GM10248 (cell line): ENCODE results near the gene MXD4.

Source experiments
- CTCF ChIA-PET: fragments of 300-600 bp; sonication (Branson Sonifier 250); formaldehyde crosslinking; extraction: SDS; loops from one replicate; lab custom pipeline; 2021; ENCODE audit warnings: antibody characterized with exemption; lab: Yijun Ruan, JAX
- POLR2A ChIA-PET: fragments of 350-650 bp; sonication (Branson Sonifier 250); formaldehyde crosslinking; extraction: SDS; loops from one replicate; lab custom pipeline; 2020; ENCODE audit warnings: antibody characterized with exemption; lab: Yijun Ruan, JAX
- DNase-seq: peaks from one replicate; pipeline ENCODE4 v3.0.0; 2012; ENCODE audit errors: extremely low spot score
- CTCF ChIP-seq: IDR thresholded peaks from 2 replicates; pipeline ENCODE4 v1.5.1; 2012; ENCODE audit warnings: mild to moderate bottlenecking, low read depth; ENCODE audit errors: extremely low read depth, missing control alignments, control extremely low read depth

MXD4 gene

DNA sequence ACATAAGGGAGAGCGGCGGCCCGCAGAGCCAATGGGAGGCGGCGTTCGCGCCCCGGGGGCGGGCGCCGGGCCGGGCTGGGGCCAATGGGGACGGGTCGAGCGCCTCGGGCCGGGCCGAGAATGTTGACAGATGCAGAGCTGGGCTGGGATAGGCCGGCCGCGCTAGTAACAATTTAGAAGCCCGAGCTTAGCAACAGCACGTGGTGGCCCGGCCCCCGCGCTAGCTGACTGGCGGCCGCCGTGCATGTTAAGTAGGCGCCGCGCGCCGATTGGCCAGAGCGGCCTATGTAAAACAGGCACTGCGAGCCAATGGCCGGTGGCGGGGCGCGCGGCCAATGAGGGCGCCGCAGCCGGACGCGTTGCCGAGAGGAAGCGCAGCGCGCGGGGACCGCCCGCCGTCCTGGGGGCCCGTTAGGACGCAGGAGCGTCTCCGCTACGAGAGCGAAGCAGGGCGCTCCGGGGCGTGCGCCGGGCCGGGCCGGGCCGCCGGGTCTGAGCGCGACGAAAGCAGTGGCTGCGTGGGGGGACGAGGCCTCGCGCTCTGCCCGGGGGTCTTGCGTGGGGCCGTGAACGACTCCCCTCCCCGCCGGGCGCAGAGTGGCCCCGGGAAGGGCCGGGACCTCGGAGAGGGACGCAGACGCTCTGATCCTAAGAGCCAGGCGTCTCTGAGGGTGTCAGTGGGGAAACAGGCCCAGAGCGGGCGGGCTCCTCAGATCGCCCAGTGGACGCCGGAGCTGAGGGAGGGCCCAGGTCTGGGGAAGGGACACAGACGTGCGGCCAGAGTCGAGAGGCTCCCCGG, 435 bp upstream of the MXD4 start:
- CTCF ChIA-PET, result interaction anchor here (0.7 to 0.9 kb wide), 4 partner anchors 11 to 150 kb away, joined by 3 to 4 read pairs (median 3); no protein-coding TSS in a partner anchor
- TF ChIP-seq CTCF, result no peak
- POLR2A ChIA-PET, result interaction anchor here (0.8 to 1.0 kb wide), 4 partner anchors 20 to 274 kb away, joined by 3 to 6 read pairs (median 4); partner anchors contain the start of genes FAM193A, HAUS3 and POLN
- peak; percentile 97 for DNase-seq

- TF ChIP-seq CTCF, result no peak
- POLR2A ChIA-PET, result interaction anchor here (1.0 kb wide), 1 partner anchor 41 kb away, joined by 3 read pairs; no protein-coding TSS in a partner anchor
- CTCF ChIA-PET, result no interaction called here
- peak; percentile 76 for DNase-seq
Observed at GRCh38 chr4:2261110-2261852, 628 bp downstream of the MXD4 start.

GRCh38 chr4:2260344-2261109, 1.4 kb downstream of the MXD4 start:
- ChIA-PET POLR2A (no interaction called here), CTCF (interaction anchor here (1.4 kb wide), 1 partner anchor 40 kb away, joined by 5 read pairs; no protein-coding TSS in a partner anchor)
- no peak for DNase-seq
- no peak for TF ChIP-seq CTCF

DNA sequence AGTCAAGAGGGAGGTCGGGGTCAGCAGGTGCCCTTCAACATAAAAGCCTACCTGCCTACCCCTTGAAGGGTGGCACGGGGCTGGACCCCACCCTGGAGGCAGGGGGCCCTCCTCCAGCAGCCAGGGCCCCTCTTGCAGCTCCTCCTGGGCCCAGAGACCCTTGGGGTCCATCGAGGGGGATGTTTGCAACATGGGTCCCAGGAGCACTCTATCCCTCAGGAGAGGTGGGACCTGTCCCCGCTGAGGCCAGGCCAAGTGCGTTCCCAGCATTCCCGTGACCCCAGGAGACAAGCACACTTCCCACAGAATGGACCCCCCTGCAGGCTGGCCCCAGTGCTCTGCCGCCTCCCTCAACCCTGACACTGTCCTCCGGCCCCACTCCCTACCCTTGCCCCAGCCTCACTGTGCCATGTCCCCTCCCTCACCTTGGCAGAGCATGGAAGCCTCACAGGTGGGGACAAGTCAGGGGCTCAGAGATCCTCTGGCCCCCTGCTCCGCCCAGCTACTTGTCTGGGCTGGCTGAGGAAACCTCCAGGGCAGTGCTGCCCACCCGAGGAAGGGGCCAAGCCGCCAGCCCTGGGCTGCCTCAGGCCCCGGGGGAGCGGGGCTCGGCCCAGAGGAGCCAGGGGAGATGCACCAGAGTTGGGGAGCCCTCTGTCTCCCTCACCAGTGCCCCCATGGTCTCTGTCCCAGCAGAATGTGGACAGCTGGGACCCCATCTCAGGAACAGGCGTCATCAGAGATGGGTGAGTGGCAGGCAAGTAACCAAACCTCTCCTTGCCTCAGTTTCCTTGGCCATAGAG, 2.2 kb downstream of the MXD4 start:
- ChIA-PET CTCF (interaction anchor here (1.4 kb wide), 1 partner anchor 39 kb away, joined by 5 read pairs; no protein-coding TSS in a partner anchor), POLR2A (no interaction called here)
- TF ChIP-seq CTCF, result no peak
- DNase-seq, result no peak

DNA sequence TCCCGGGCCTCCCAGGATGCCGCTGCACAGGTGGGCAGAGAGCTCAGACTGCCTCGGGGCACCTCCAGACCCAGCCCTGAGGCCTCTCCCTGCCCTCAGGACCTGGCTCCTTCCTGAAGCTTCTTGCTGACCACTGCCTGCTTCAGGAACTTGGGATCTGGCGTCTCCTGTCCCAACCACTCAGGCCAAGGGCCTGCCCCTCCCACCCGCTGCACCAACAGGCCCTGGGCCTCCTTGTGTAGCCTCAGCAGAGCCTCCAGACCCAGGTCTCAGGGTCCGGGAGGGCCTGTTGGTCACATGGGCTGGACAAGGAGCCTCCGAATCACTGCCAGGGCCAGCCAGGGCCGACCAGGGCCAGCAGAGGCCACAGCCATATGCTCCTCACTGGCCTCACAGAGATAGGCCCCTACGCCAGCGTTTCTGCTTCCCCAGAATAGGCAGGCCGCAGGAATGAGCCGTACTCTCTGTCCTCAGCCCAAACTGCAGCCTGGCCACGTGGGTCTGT, 2.8 kb downstream of the MXD4 start:
- no peak for TF ChIP-seq CTCF
- DNase-seq, result no peak
- ChIA-PET POLR2A (interaction anchor here (1.3 to 1.7 kb wide), 2 partner anchors 11 to 17 kb away, joined by 4 to 5 read pairs; partner anchors contain the start of genes HAUS3 and POLN), CTCF (no interaction called here)
